Nucleus accumbens (tissue), 56 donors: ENCODE measurements around the gene RNF217.
"Not testable (repeated sequence)": the region's sequence is repeated elsewhere in the genome, so short reads cannot be mapped to it uniquely, and the experiment has no call there.

ENCODE experiments used
- DNase-seq, 56 donors: peaks; one replicate each; lab custom pipeline; 2025; lab: John Stamatoyannopoulos, UW

The RNF217 gene

DNA sequence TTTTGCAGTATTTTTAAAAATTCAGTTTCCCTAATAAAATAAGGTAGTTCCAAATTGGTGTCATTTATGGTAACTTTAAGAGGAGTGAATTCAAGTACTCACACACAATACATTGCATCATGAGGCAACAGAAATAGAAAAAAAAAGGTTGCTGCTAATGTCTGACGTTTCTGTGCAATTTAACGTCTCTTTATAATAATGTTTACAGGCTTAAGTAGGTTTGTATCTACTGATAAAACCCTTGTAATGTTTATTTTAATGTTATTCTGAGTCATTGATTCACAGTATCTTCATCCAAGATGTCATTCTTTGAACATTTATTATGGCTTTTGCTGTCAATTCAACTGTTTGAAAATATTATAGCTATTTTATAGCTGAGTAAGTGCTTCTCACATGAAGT lies 86.0 kb downstream of the RNF217 start:
- DNase-seq = no peak

DNA sequence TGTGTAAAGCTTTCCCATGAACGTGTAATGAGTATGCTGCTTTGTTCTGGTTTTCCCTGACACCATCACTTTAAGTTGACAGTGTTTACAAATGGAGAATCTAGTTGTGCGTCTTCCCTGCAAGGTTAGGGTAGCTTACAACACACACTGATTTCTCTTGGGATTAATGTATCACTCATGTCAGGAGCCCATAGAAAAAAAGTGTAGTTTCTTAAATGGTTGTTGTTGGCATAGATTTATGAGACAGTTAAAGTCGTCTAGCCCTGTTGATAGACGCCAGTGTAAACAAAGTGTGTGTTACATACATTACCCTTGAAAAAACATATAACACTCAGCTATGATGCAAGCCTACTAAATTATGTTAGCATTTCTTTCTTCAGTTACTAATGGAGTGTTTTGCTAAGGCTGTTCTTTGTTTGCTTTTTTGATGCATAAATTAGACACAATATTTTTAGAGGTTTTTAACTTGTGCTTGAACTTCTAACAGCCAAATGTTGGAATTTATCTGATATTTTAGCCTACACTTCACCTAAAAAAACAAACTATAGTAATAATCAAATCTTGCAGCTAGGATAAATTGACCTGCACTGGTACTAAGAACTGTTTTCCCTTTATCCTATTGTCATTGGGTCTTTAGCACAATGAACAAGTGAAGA lies 88.6 kb downstream of the RNF217 start:
- DNase-seq = no peak

DNA sequence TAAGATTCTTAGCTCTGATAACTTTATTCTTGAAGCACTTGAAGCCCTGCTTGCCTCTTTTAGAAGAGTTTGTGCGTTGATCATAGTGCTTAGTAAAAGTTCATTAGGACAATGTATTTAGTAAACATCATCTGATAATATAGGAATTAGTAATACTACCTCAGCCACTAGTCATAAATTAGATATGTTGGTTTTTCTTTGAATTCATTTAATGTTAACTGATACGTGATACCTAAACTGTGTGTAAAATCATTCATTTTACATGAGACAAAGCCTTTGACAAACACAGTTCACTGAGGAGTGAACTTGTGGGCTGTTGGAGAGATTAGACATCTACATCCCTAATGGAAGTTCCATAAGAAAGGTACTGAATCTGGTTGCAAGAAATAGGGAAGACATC lies 91.6 kb downstream of the RNF217 start:
- no peak for DNase-seq

DNA sequence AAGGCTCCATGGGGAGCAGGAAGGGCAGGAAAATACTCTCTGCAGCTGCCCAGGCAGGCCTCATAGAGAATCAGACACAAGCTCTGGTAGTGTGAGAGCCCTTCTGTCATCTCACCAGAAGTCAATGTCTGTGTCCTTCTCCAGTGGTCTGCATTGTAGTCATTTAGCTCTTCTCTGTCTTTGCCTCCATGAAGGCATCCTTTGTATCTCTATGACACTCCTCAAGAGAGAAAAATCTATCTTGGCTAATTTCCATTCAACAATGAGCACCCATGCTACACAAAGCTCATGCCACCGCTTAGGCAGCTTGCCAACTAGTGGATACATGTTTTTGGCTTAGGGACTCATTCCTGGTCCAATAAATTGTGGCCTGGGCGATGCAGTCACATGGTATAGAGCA lies 92.1 kb downstream of the RNF217 start:
- DNase-seq = peak in 12 of 56 donors; percentile 7 to 43 (median 18)

DNA sequence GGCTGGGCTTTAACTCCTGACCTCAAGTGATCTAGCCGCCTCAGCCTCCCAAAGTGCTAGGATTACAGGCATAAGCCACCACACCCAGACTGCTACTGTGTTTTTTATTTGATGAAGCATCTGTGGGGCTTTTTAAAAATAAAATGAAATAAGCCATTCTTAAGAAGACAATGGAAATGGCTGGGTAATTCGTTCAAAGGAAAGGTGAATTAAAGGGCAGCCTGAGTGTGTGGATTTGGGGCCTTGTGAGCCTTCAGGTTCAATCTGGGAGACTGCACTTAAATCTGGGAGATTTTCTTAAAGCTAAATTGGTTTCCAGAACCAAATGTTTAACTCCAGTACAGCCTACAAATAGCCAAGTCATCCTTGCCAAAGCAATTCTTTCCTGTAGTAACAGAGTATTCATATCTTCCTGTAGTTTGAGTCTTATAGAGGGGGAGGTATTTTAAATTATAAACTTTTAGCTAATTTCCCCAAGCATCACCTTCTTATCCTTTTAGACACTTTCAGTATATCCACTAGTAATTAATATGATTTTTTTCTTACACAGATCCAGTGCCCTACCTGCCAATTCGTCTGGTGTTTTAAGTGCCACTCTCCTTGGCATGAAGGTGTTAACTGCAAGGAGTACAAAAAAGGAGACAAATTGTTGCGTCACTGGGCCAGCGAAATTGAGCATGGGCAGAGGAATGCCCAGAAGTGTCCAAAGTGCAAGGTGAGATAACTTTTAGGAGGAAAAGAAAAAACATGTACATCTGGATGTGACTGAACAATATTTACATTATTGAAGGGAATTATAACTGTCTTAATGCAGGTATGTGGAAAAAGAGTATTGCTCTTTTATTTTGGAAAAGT lies 95.4 kb downstream of the RNF217 start:
- DNase-seq = no peak

DNA sequence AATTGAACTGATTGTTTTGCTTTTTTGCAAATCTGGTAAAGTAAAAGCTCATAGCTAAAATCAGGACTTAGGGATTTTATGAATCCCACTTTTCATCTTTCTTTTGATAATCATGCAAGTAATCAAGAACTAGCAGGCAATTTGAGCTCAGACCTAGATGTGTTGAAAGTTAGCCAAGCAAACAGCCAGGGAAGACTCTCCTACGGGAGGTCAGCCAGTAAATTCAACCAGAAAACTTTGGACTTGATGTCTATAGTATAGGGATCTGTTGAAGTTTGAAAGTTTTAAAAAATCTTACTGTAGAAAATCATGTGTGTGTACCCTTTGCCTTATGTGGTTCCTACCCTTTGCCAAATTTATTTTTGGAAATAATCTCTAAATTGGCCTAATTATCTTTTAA lies 96.3 kb downstream of the RNF217 start:
- no peak for DNase-seq

DNA sequence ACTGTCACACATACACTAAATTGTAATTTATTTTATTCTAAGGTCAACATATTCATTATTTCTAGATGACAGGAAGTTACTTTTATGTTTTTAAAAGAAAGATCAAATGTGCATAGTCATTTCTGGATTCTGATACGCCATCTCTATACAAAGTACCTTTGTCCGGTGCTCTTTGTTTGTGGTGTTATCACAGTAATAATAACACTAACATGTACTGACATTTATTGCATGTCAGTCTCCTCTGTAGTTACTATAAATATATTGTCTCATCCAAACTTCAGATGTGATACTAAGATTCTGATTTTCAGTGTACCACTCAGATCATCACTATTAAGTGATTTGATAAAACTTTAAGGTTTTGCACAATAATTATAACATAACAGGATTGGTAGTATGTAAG lies 101.1 kb downstream of the RNF217 start:
- no peak for DNase-seq

DNA sequence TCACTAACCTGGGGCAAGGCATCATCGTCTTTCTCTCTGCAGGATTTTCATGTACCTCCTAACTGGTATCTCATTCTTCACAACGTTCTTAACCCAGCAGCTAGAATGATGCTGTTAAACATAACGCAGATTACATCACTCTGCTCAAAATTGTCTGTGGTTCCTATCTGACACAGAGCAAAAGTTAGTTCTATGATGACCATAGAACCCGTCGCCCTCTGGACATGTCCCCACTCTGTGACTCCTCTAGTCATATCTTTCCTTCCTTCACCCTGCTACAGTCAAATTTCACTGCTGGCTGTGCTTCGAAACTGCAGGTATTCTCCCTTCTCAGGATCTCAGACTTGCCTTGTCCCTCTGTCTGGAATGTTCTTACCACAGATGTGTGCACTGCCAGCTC lies 103.9 kb downstream of the RNF217 start:
- no peak for DNase-seq

DNA sequence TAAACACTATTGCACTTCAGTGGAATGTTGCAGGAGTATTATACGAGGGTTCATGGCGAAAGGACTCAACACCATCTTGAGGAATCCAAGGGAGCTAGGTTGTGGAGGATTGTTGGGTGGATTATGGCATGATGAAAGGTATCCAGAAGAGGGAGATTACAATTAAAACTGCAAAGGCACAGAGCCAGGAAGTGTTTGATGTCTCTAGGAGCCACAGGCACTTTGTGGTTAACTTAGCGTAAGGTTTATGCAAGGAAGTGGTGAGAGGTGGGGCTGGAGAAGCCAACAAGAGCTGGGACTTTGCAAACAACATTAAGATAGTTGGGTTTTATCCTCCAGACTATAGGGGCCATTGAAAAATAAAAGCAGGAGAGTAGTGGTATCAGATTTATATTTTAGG lies 104.7 kb downstream of the RNF217 start:
- DNase-seq = no peak

DNA sequence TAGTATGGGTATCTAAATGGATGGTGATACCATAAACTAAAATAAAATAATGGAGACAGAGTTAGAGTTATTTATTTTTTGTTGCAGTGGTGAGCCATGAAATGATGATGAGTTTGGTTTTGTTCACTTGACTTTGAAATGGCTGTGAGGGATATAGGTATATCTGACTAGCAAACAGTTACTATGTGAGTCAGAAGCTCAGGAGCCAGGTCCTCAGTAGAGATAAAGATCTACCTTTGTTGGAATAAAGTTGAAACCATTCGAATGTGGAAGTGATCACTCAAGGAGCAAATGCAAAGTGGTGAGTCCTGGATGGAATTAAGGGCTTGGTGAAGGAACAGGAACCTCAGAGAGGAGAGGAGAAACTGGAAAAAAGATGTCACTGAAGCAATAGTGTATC lies 105.3 kb downstream of the RNF217 start:
- DNase-seq = no peak

DNA sequence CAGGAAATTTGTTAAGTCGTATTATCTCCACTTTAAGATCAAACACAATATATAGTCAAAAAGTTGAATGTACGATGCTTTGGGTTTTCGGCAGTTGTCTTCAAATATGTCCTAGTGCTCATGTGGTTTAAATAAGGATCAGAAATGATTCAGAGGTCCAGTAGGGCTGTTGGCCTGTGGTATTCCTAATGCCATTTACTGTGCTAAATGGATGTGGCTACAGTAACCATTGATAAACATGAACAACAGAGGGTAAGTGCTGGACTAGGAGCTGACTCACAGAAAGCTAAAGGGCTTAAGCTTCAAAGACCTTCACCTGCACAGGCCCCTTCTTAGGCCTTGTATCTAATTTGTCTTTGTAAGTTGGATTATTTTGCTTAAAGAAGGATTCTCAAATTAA lies 110.8 kb downstream of the RNF217 start:
- no peak for DNase-seq

DNA sequence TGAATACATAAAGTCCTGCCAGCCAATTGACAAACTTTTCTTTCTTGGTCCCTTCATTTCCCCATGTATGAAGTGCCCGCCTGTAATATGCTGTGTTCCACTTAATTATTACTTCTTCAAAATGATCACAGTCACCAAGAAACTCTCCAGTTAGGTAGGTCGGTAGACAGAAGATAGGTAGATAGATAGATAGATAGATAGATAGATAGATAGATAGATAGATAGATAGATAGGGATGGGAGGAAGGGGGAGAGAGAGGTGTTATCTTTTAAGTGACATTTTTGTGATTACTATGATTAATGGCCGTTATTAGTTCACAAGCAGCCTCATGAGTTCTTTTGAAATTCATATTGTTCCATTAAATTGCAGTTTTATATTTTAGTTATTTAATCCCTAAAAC lies 111.9 kb downstream of the RNF217 start:
- DNase-seq = no peak

DNA sequence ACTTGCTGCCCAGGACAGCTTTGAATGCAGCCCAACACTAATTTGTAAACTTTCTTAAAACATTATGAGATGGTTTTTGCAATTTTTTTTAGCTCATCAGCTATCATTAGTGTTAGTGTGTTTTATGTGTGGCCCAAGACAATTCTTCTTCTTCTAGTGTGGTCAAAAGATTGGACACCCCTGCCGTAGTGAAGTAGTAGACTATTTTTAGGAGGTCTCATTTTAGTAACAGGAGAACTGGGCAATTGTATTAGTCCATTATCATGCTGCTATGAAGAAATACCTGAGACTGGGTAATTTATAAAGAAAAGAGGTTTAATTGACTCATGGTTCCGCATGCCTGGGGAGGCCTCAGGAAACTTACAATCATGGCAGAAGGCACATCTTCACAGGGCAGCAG lies 112.8 kb downstream of the RNF217 start:
- DNase-seq = not testable (repeated sequence)

DNA sequence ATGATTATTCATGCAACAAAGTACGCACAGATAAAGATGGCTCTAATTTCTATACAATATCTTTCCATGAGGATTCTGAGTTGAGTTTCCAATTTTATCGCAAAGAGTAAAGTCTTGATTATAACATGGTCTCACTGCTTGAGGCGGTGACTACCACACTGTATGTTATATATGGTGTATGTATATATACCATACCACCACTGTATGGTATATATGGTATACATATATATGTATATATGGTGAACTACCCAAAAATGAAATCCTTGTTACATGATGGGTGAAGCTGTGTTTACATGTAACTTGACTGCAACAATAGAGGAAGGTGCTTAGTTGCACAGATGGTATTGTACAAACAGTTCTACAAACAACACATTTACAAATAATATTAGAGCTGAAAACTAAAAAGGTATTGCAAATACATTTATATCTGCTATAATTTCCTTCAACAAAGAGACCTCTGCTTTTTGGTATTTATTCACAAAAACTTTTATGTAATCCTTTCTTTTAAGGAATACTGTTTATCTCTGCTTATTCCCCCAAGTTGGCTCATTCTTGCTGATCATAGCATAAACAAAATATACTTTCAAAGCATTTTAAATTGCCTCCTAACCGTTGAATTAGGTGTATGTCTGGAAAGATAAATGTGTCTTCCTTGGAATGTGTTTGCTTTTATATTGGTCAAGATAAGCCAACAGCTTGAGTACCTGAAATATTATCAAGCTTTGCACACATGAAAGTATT lies 113.7 kb downstream of the RNF217 start:
- no peak for DNase-seq

DNA sequence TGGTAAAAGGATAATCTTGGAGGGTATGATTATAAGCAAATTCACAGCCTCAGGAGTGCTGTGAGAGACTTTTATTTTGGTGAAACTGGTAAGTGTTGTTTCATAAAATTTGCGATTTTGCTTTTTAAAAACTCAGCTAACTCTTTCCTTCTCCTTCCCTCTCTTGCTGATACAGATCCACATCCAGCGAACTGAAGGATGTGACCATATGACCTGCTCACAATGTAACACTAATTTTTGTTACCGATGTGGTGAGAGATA lies 114.2 kb downstream of the RNF217 start:
- no peak for DNase-seq

DNA sequence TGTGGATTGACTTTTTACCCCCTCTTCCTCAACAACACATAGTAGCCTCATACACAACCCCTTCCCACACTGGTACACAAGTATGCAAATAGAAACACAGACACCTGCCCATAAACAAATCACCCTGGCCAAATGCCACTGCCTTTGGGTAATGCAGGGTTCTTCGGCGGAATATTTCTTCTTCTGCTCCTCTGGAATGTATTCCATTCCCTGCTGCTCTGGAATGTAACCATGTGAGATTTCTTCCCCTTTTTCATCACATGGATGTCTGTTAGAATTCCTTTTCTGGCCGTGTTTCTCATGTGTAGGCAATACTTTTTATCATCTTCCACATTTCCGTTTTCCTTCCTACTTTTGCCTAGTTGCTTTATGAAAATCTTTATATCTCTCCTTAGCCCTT lies 115.2 kb downstream of the RNF217 start:
- no peak for DNase-seq

DNA sequence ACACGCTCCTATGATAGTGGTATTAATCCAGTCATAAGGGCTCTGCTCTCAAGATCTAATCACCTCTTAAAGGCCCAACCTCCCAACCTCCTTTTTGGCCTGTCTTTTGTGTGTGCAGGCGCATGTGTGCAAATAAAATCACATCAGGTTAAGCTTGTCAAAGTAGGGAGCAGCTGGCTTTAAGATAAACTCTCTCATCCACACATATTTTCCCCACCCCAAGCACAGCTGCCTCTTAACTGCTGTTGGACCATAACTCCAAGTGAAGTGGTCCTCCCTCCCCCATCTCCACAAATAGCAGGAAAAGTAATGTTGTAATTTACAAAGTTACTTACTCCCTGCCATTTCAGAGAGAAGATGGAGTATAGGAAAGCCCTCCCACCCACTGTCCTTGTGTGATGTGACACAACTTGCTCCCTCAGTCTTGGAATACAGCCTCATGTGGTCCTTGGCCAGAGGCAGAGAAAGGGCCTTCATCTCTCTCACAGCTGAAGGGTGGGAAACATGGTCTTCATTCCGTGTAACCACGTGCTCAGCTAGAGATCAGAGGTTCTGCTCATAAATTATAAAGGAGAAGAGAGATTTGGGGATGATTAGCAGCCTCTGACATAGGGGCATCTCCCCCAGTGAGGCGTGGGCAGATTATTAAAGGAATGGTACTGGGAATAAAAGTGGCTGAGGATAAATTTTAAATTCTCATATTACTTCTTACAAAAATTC lies 116.5 kb downstream of the RNF217 start:
- no peak for DNase-seq

DNA sequence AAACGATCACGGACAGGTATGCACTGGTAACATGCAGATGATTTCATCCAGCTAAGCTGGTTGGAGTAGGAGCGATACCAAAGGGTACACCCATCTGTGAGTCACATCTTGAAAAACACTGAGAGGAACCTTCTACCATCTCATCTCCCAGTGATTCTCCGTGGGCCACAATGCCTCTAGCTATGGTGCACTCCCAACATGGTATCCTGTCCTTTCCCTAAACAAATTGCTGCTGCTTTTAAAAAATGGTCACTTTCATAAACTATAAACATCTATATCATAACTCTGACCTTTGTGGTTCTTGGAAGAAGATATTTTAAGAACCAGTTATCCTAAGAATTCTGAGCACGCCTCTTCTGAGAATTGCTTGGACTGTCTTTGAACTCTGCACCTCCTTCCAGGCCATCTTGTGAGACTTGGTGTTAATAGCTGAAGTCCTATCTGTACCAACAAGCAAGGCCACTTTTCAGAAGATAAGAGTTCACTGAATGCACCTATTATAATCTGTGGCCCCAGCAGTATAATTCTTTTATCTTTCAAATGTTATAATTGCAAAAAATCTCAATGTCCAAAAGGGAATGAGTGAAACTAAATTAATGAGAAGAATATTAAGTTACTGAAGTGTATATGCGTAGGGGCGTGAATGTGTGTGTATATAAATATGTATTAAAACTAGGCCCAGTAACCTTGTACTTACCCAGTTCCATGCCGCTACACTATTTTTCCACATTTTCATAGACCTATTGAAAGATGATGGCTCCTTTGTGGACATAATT lies 120.9 kb downstream of the RNF217 start:
- no peak for DNase-seq

DNA sequence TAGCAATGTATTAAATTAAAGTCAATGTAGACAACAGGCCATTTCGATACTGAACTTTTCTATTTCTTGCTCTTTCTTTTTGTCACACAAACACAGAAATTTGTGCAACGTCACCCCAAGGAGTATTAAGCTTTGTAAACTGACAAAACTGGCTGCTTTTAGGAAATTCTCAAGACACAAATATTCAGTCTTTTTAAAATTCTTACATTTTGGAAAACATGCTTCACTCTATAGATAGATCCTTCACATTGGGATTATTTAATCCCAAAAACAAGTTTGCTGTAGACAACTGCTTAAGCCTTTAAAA lies 121.4 kb downstream of the RNF217 start:
- no peak for DNase-seq

DNA sequence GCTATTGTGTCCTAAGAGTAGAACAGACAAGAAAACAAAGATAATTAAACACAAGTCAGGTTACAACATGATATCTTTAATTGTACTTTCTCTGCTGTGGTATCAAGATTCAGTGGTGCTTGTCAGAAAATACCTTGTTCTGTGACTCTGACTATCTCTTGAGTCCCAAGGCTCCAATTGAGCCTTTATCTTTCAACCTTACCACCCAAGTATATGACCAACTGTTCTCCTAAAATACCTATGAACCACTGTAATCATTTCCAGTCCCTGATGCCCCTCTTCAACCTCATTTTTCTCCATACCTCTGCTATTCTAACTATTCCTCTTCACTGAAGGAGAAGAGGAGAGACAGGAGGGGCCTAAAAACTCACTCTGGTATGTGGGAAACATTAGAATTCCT lies 124.5 kb downstream of the RNF217 start:
- DNase-seq = no peak

DNA sequence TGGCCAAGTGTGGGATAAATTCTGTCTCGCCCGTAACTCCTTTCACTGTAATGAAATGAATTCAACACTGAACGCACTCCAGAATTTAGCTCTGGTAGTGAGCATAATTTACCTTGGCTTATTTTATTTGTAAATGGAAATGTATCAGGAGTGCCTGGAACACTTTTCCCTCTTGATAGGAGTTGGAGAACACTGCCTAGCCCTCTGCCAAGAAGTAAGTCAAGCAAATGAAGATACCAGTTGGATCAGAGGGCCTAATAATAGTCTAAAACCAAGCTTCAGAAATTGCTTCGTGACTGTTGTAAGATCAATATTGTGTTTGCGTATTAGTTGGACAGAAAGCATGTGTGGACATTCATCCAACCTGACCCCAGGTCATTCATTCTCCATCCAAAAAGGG lies 126.7 kb downstream of the RNF217 start:
- no peak for DNase-seq
